ENCODE data around the gene CD81.

Gene CD81

DNA sequence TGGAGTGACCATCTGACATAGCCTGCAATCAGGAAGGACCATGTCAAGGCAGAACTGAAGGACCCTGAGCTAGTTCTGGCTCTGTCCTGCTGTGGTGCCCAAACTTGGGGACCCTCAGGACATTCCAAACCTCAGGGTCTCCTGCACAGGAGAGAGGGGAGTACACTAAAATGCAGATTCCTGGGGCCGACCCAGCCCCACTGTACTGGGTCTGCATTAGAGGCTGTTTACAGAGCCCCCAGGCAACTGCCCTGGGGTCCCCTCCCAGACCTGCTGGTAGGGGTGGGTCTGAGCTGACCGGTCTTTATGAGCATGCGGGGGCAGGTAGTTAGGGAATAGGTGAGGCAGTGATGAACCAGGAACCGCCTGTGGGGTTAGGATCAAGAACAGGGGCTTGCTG lies 60.4 kb downstream of the CD81 start:
- DNase-seq: no peak
- Histone ChIP-seq H3K9me3 (no peaks in the 10 kb centered on the region), H3K36me3 (no peaks in the 10 kb centered on the region), H3K27me3 (no peaks in the 10 kb centered on the region), H3K4me1 (no peaks in the 10 kb centered on the region), H3K4me3 (ENCODE audit: low read depth, low read length) (no peak overlapping the region)
- TF ChIP-seq, protein P1, sequence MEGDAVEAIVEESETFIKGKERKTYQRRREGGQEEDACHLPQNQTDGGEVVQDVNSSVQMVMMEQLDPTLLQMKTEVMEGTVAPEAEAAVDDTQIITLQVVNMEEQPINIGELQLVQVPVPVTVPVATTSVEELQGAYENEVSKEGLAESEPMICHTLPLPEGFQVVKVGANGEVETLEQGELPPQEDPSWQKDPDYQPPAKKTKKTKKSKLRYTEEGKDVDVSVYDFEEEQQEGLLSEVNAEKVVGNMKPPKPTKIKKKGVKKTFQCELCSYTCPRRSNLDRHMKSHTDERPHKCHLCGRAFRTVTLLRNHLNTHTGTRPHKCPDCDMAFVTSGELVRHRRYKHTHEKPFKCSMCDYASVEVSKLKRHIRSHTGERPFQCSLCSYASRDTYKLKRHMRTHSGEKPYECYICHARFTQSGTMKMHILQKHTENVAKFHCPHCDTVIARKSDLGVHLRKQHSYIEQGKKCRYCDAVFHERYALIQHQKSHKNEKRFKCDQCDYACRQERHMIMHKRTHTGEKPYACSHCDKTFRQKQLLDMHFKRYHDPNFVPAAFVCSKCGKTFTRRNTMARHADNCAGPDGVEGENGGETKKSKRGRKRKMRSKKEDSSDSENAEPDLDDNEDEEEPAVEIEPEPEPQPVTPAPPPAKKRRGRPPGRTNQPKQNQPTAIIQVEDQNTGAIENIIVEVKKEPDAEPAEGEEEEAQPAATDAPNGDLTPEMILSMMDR (IDR thresholded peaks at IDR 0.05; ENCODE audit: low read depth, low read length): no peak

DNA sequence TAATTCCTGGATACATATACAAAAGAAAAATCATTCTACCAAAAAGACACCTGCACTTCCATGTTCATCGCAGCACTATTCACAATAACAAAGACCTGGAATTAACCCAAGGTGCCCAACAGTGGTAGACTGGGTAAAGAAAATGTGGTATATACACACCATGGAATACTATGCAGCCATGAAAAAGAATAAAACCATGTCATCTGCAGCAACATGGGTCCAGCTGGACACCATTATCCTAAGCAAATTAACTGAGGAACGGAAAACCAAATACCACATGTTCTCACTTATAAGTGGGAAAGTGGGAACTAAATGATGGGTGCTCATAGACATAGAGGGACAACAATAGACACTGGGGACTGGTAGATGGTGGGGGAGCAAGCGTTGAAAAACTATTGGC lies 62.7 kb downstream of the CD81 start:
- H3K4me3 ChIP-seq (ENCODE audit: low read depth, low read length): no peak overlapping the region
- TF ChIP-seq, protein P1 (IDR thresholded peaks at IDR 0.05; ENCODE audit: low read depth, low read length): no peak
- no peaks in the 10 kb centered on the region for H3K36me3 ChIP-seq
- DNase-seq: no peak
- no peaks in the 10 kb centered on the region for H3K27me3 ChIP-seq
- no peaks in the 10 kb centered on the region for H3K9me3 ChIP-seq
- no peaks in the 10 kb centered on the region for H3K4me1 ChIP-seq

DNA sequence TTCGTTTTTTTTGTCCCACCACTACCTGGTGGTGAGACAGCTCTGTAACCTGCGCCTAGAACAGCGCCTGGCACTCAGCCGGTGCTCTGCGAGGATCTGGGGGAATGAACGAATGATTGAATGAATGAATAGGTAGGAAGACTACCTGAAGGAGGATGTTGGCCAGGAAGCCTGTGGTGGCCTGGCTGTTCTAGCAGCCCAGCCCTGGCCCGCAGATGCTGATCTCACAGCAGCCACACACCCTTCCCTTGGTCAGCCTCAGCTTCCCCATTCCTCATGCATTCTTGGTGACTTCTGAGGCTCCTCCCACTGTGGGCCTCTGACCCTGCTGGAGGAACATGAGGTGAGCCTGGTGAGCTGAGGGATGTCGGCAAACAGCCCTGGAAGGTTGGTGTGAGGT lies 63.5 kb downstream of the CD81 start:
- Histone ChIP-seq H3K9me3 (no peaks in the 10 kb centered on the region), H3K4me3 (ENCODE audit: low read depth, low read length) (no peak overlapping the region), H3K4me1 (no peaks in the 10 kb centered on the region), H3K27me3 (peaks cover 8% of the 10 kb centered on the region), H3K36me3 (no peaks in the 10 kb centered on the region)
- TF ChIP-seq, protein P1 (IDR thresholded peaks at IDR 0.05; ENCODE audit: low read depth, low read length): no peak
- DNase-seq: no peak

DNA sequence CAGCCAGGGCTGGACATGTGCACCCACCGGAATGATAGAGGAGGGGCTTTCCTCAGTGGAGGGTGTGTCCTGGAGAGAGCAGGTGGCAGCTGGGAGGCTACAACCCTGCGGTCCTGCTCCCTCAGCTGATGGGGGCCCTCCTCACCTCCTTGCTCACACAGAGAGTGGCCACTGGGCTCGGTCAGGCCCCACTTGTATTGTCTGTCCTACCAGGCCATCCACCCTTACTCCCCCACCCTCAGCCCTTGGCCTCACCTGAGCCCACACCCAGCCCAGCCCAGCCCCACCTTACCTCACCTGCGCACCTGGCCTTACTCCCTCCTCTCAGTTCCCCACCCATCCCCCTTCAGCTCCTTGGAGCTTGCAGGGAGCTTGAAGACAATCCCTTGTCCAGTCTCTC lies 64.1 kb downstream of the CD81 start:
- no peaks in the 10 kb centered on the region for H3K9me3 ChIP-seq
- DNase-seq: no peak
- peaks cover 13% of the 10 kb centered on the region for H3K27me3 ChIP-seq
- TF ChIP-seq, protein P1 (IDR thresholded peaks at IDR 0.05; ENCODE audit: low read depth, low read length): no peak
- no peaks in the 10 kb centered on the region for H3K4me1 ChIP-seq
- H3K36me3 ChIP-seq: no peaks in the 10 kb centered on the region
- H3K4me3 ChIP-seq (ENCODE audit: low read depth, low read length): no peak overlapping the region

DNA sequence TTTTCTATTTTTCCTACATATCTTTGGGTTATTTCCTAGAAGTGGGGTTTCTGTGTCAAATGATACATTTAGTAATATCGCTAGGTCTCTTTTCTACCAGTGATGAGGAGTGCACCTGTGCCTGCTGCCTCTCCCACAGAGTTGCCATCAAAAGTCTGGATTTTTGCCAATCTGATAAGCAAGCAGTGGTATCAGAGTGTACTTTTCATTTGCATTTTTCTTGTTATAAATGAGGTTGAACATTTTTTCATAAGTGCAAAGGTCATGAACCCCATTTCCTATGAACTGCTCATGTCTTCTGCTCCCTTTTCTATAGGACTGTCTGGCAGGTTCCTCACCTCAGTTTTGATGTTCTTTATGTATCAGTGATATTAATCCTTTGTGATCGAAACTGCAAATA lies 65.5 kb downstream of the CD81 start:
- TF ChIP-seq, protein P1 (IDR thresholded peaks at IDR 0.05; ENCODE audit: low read depth, low read length): no peak
- Histone ChIP-seq H3K36me3 (no peaks in the 10 kb centered on the region), H3K4me3 (ENCODE audit: low read depth, low read length) (no peak overlapping the region), H3K4me1 (no peaks in the 10 kb centered on the region), H3K27me3 (peaks cover 16% of the 10 kb centered on the region), H3K9me3 (no peaks in the 10 kb centered on the region)
- no peak for DNase-seq

DNA sequence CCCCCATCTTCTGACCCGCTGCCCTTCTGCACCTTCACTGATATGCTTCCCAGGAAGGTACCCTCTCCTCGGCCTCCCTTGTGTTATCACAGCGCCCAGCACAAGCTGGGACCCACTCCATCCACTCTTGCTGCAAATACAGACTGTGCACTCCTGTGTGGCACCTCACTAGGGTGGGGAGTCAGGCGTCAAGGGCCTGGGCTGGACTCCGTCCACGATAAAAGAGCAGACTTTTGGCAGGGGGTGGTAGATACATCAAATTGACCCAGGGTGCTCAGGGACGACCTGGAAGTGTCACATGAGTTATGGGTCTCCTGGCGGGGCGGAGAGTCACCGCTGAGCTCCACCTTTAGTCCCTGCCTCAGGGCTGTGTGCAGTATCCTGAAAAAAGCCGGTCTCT lies 66.3 kb downstream of the CD81 start:
- TF ChIP-seq, protein P1 (IDR thresholded peaks at IDR 0.05; ENCODE audit: low read depth, low read length): no peak
- H3K4me3 ChIP-seq (ENCODE audit: low read depth, low read length): no peak overlapping the region
- H3K36me3 ChIP-seq: no peaks in the 10 kb centered on the region
- H3K27me3 ChIP-seq: peaks cover 16% of the 10 kb centered on the region
- H3K9me3 ChIP-seq: no peaks in the 10 kb centered on the region
- no peaks in the 10 kb centered on the region for H3K4me1 ChIP-seq
- no peak for DNase-seq

All from BE2C (cell line).